Measurements from ENCODE around the gene PHRF1. TPM values are rescaled to one million over a fixed set of nuclear protein-coding genes. Genes with fewer than 3 reads are reported as not detected.

Gene PHRF1
- total RNA-seq, 4 donors from 2014 or later: 18.3 to 31.0 (median 19.3) TPM

DNA sequence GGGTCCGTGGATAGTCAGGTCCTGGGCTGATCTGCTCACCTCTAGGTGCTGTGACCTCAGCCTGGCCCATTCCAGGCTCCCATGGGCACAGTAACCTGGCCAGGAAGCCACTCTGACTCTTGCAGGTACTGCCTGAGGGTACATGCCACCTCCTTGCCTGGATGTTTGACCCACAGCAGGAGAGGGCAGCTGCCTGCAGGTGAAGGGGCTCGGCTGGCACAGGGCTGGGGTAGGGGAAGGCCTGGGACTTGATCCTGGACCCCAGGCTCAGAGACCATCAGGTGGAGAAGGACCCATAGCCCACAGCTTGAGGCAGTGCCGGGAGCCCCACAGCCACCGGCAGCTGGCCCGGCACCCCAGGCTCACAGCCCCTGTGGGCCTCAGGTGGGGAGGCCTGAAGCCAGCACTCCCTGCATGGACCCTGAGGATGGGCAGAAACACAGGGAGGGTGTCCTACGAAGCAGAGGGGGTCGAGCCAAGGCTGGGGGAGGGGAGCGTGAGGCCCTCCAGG lies 36.2 kb upstream of the PHRF1 start:
- no peak for DNase-seq
- intact Hi-C loops (cut with DNase I): no loop called here
- WGBS, 2 donors: 83 to 86% methylated on average over 2 of the region's 8 CpGs
- no peak for TF ChIP-seq POLR2A (IDR thresholded peaks at IDR 0.05)
- TF ChIP-seq, protein P1, sequence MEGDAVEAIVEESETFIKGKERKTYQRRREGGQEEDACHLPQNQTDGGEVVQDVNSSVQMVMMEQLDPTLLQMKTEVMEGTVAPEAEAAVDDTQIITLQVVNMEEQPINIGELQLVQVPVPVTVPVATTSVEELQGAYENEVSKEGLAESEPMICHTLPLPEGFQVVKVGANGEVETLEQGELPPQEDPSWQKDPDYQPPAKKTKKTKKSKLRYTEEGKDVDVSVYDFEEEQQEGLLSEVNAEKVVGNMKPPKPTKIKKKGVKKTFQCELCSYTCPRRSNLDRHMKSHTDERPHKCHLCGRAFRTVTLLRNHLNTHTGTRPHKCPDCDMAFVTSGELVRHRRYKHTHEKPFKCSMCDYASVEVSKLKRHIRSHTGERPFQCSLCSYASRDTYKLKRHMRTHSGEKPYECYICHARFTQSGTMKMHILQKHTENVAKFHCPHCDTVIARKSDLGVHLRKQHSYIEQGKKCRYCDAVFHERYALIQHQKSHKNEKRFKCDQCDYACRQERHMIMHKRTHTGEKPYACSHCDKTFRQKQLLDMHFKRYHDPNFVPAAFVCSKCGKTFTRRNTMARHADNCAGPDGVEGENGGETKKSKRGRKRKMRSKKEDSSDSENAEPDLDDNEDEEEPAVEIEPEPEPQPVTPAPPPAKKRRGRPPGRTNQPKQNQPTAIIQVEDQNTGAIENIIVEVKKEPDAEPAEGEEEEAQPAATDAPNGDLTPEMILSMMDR (IDR thresholded peaks at IDR 0.05): no peak
- Histone ChIP-seq H3K9me3 (no peaks in the 10 kb centered on the region), H3K36me3 (no peaks in the 10 kb centered on the region), H3K4me1 (peaks cover 13 to 22% of the 10 kb centered on the region in 2 donors), H3K4me3 (replicated peaks in 1 of 3) (no peak overlapping the region), H3K27ac (no peak overlapping the region), H3K27me3 (no peaks in the 10 kb centered on the region)

DNA sequence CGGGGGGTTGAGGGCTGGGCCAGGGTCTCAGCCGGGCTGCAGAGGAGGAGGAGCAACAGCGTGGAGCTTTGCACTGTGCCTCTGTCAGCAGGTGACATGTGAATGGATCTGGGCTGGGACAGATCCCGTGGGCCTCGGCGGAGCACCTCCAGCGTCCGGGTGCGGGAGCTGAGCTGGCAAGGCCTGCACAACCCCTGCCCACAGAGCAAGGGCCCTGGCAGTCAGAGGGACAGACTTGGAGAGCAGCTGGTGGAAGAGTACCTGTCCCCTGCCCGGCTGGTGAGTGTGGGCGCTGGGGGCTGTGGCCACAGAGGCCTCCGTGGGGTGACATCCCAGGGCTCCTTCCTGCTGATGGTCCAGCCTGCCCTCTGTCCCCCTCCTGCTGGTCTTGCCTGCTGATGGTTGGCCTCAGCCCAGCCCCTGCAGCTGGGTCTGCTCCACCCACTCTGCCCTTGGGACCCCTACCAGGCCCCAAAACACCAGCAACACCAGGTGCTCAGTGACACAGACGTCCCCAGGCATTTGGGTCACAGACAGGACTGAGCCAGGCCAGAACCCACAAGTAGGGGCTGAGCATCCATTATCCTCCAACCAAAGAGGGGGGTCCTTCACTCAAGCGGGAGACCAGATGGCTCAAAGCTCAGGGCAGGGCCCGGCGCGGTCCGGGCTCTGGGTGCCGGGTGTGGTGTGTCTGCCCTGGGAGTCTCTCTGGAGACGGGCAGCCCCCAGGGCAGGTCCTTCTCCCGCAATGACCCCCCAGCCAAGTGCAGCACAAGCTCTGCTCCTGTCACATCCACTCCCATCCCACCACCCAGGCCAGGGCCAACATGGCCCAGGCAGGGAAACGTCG lies 35.5 kb upstream of the PHRF1 start:
- Histone ChIP-seq H3K36me3 (no peaks in the 10 kb centered on the region), H3K9me3 (no peaks in the 10 kb centered on the region), H3K4me3 (replicated peaks in 1 of 3) (no peak overlapping the region), H3K27ac (no peak overlapping the region), H3K27me3 (no peaks in the 10 kb centered on the region), H3K4me1 (peaks cover 13 to 21% of the 10 kb centered on the region in 2 donors)
- 80 to 99% methylated on average over 4 to 10 of the region's 23 CpGs for WGBS, 2 donors
- DNase-seq: no peak
- no peak for TF ChIP-seq POLR2A (IDR thresholded peaks at IDR 0.05)
- TF ChIP-seq, protein P1 (IDR thresholded peaks at IDR 0.05): no peak
- intact Hi-C loops (cut with DNase I): no loop called here

DNA sequence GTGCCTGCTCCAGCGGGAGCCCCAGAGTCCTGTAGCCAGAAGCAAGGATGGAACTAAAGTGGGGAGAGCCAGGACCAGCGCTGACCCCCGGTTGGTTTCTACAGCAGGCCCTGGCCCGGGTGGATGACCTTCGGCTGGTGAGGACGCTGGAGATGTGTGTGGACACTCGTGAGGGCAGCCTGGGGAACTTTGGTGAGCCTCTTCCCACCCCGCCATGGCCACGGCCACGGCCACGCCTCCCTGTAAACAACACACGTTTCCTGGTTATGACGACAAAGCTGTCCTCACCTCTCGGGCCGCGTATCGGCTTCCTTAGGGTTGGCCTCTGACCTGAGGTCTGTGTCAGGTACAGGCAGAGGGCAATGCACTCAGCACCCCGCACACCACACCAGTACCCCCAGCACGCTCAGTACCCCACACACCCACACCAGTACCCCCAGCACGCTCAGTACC lies 34.8 kb upstream of the PHRF1 start:
- no peak for DNase-seq
- H3K9me3 ChIP-seq: no peaks in the 10 kb centered on the region
- TF ChIP-seq POLR2A (IDR thresholded peaks at IDR 0.05): no peak
- TF ChIP-seq, protein P1 (IDR thresholded peaks at IDR 0.05): no peak
- peaks cover 7 to 15% of the 10 kb centered on the region in 2 donors for H3K4me1 ChIP-seq
- H3K27ac ChIP-seq: no peak overlapping the region
- WGBS, 2 donors: 95 to 96% methylated on average over 16 to 19 of the region's 20 CpGs
- no peaks in the 10 kb centered on the region for H3K27me3 ChIP-seq
- intact Hi-C loops (cut with DNase I): no loop called here
- no peaks in the 10 kb centered on the region for H3K36me3 ChIP-seq
- no peak overlapping the region for H3K4me3 ChIP-seq (replicated peaks in 1 of 3)

DNA sequence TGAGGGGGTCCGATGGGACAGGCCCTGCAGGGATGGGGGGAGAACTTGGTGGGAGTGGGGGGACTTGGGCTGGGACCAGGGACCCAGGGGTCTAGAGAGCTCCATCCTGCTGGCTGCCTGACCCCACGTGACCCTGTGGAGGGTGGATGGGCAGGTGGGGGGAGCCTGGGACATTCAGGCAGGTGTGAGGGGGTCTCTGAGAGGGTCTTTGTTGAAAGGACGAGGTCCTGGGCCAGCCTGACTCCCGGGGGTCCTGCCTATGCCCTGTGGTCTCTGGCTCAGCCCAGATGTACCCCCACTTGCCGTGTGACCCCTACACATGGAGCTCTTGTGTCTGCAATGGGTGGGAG lies 31.5 kb upstream of the PHRF1 start:
- no peak for DNase-seq
- 80 to 90% methylated on average over 1 to 4 of the region's 5 CpGs for WGBS, 2 donors
- no peak overlapping the region for H3K4me3 ChIP-seq (replicated peaks in 1 of 3)
- TF ChIP-seq POLR2A (IDR thresholded peaks at IDR 0.05): no peak
- TF ChIP-seq, protein P1 (IDR thresholded peaks at IDR 0.05): no peak
- H3K27me3 ChIP-seq: no peaks in the 10 kb centered on the region
- intact Hi-C loops (cut with DNase I): no loop called here
- H3K4me1 ChIP-seq: no peaks in the 10 kb centered on the region
- H3K36me3 ChIP-seq: no peaks in the 10 kb centered on the region
- no peak overlapping the region for H3K27ac ChIP-seq
- no peaks in the 10 kb centered on the region for H3K9me3 ChIP-seq

DNA sequence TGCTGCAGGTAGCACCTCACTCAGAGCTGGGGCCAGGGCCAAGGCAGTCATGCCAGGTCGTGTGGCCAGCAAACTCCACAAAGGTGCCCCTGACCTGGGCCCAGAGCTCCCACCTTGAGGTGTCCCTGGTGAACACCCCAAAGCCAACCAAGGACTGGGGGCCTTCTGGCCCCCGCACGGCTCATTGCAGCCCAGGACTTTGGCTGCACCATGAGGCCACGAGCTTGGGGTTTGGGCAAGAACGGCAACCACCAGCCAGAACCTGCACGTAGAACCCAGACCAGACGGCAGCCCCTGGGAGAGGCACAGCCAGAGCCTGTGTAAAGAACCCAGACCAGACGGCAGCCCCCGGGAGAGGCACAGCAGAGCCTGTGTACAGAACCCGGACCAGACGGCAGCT lies 31.1 kb upstream of the PHRF1 start:
- intact Hi-C loops (cut with DNase I): no loop called here
- no peak for DNase-seq
- 92 to 97% methylated on average over 6 to 7 of the region's 11 CpGs for WGBS, 2 donors

More for the DNA sequence above, 31.1 kb upstream of the PHRF1 start:
- no peaks in the 10 kb centered on the region for H3K27me3 ChIP-seq
- H3K4me1 ChIP-seq: no peaks in the 10 kb centered on the region
- no peak overlapping the region for H3K4me3 ChIP-seq (replicated peaks in 1 of 3)
- no peaks in the 10 kb centered on the region for H3K9me3 ChIP-seq
- H3K36me3 ChIP-seq: no peaks in the 10 kb centered on the region
- TF ChIP-seq, protein P1 (IDR thresholded peaks at IDR 0.05): no peak
- no peak for TF ChIP-seq POLR2A (IDR thresholded peaks at IDR 0.05)
- no peak overlapping the region for H3K27ac ChIP-seq
